Caki2 (cell line): Measurements from ENCODE around the gene HIPK4. TPM values are rescaled to one million over a fixed set of nuclear protein-coding genes. Genes with fewer than 3 reads are reported as not detected.
A peak's percentile ranks its signal among the peaks of the same experiment; 100 is the strongest.
"Not testable (repeated sequence)": the region's sequence is repeated elsewhere in the genome, so short reads cannot be mapped to it uniquely, and the experiment has no call there.

Experiments
- DNase-seq: peaks from one replicate; pipeline ENCODE4 v3.0.0-alpha.2; 2015; ENCODE audit warnings: low read depth
- in situ Hi-C: cut with HindIII; loops from 2 replicates; pipeline ENCODE4 v1.10.0; 2016; ENCODE audit warnings: low sequenced_read_pairs, low pct_unique_long_range_greater_than_20kb, mixed read lengths
- total RNA-seq: library from RNA; depleted of rRNA; stranded (reverse); fragments of >200 nt; shearing (Covaris generic); gene quantifications from 2 replicates; pipeline ENCODE4 v1.2.3, GENCODE V29; 2014; ENCODE audit warnings: low replicate concordance

The HIPK4 gene
- total RNA-seq, 1 experiment from 2014 or later = not detected

DNA sequence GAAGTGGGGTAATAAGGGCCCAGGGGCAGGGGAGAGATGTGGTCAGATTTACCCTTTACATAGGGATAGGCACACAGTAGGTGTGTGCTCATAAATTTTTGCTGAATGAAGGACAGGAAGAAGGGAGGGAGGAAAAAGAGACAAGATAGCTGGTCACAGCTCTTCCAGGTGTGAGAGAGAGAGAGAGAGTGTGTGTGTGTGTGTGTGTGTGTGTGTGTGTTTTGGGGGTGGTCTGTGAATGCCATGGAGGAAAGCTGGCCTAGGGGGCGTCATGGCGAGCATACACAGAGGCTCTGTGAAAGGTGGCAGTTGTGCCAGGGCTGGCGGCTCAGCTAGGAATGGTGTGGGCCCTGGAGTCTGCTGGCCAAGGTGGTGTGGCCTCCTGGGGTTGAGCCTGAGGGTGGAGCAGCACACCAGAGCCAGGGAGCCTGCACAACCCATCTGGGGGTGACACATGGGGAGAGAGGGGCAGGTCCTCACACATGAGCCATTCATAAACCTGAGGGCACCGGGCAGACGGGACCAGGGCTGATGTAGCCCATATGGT lies 29.2 kb upstream of the HIPK4 start:
- DNase-seq = no peak
- in situ Hi-C loops = no loop called here

DNA sequence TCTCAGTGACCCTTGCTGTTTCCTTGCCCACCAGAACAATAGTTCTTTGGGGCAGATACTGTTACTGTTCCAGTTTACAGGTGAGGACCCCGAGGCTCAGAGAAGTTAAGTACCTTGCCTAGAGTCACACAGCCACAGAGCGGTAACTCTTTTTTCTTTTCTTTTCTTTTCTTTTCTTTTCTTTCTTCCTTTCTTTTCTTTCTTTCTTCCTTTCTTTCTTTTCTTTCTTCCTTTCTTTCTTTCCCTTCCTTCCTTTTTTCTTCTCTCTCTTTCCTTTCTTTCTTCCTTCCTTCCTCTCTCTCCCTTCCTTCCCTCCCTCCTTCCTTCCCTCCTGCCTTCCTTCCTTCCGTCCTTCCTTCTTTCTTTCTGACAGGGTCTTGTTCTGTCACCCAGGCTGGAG lies 28.1 kb upstream of the HIPK4 start:
- in situ Hi-C loops = no loop called here
- DNase-seq = no peak

DNA sequence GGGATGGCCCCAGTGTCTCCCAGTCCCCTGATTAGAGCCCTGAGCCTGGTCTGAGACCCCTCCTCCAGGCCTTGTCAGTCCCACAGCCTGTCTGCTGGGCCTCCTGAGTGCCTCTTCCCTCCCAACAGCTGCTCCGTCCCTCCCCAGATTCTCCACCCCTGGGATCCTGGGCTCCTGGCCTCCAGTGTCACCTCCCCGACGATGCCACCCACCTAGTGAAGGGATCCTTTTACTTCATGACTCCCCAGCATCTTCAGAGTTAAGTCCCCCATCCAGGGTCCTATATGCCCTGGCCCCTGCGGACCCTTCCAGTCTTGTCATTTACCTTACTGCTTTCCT lies 27.6 kb upstream of the HIPK4 start:
- DNase-seq = no peak
- in situ Hi-C loops = no loop called here

DNA sequence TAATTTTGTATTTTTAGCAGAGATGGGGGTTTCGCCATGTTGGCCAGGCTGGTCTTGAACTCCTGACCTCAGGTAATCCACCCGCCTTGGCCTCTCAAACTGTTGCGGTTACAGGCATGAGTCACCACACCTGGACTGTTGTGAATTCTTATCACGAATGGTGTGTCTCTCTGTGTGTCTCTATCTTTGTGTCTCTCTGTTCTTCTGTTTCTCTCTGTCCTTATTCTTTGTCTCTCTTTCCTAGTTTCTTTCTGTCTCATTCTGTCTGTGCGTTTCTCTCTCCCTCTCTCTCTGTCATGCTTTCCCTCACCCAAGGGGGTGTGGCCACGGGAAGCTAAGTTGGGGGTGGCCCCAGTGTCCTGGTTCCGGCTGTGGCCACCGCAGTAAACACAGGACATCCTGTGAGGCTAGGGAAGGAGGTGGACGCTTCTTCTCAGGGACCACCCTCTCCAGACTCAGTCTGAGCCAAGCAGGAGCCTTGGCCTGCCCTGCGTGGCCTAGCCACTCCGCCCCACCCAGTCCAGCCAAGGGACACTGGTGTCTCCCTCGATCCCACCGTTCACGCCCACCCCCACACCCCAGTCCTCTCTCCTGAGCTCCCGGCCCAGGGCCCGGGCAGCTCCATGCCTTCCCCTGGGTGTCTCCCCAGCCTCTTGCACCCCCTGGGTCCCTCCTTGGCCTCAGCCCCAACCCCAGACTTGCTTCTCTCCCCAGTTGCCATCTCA lies 27.1 kb upstream of the HIPK4 start:
- in situ Hi-C loops = no loop called here
- DNase-seq = peak; percentile 21

DNA sequence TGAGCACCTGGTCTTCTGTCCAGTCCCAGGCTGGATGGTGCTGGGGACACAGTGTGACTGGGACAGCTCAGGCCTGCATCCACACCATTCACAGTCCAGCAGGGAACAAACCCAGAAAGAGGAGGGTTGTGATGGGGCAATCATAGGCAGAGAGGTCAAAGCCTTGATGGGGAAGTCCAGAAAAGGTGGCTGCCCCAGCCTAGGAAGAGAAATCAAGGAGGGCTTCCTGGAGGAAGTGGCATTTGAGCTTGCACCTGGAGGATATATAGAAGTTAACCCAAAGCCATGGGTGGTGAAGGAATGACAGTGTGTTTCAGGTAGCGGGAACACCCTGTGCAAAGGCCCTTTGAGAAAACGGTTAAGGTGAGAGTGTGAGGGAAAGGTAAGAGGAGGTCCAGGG lies 25.8 kb upstream of the HIPK4 start:
- no peak for DNase-seq
- in situ Hi-C loops = no loop called here

DNA sequence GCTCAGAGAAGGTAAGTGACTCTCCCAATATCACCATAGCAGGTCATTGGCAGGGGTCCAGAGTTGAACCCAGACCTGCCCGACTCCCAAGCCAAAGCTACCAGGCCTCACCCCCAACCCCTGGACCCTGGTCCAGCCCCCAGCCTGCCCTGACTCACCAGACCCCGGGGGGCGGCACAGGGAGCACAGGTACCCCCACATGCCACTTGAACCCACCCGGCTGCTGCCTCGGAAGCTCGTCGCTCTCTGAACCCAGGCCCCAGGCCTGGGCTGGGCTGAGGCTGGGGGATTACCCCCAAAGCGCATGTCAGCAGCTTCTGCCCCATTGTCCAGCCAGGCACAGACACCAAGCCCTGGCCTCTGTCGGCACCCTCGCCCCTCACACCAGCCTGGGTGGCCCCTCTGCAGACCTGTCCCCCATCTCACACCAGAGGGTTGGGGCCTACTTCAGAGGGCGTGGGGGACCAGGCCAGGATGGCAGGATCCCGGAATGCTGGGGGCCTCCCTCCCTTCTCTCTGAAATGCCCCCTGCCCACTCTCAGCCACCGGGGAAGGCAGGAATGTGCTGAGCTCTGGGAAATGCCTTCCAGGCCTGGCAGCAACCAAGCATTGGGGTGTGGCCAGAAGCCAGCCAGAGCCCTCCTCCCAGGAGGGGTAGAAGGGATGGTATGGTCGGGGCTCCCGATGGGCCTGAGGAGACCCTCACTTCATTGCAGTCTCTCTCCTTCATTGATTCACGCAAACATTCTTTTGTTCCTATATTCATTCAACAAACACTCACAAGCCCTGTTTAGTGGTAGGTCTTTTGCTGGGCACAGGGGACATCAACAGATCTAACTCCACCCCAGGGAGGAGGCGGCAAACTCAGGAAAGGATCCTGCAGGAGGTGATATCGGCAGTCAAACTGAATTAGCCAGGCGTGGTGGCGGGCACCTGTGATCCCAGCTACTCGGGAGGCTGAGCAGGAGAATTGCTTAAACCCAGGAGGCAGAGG lies 24.9 kb upstream of the HIPK4 start:
- DNase-seq = no peak
- in situ Hi-C loops = no loop called here

DNA sequence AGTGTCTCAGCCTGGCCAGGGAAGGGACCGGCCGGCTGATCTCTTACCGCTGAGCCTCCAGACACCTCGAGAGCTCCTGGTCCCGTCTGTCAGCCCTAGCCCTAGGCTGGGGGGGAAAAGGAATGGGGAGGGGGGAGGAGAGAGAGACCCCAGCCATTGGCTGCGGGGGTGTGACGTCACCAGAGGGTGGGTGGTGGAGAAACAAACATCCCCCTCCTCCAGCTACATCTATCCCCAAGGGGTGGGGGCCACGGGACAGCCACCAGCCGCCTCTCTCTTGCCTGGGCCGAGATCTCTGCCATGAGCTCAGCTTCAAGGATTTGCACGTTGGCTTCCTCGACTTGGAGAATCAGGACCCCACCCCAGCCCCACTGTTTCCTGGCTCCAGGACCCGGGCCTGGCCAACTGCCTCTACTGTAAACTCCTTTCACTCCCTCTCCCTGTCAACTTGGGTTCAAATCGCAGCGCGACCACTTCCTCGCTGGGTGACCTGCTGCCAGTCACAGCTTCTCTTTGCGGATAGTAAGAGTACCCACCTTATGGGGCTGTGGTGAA lies 23.4 kb upstream of the HIPK4 start, which contains the start of gene PRX:
TSS of gene PRX (minus strand) at position 88 of the 555 bp plus-strand sequence. CDS start 5,446 bp downstream, outside the sequence.
- DNase-seq = no peak
- in situ Hi-C loops = no loop called here

DNA sequence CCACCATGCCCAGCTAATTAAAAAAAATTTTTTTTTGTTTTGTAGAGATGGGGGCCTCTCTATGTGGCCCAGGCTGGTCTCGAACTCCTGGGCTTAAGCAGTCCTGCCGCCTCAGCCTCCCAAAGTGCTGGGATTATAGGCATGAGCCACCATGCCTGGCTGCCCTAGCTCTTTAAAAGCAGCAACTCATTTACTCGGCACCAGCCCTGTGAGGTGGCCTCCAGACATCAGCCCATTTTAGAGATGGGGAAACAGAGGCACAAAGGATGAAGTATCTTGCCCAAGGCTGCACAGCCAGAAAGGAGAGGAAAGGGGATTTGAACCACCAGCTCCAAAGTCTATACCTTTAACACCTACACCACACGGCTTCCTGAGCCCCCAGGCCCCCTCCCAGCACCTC lies 22.9 kb upstream of the HIPK4 start:
- in situ Hi-C loops = no loop called here
- no peak for DNase-seq

DNA sequence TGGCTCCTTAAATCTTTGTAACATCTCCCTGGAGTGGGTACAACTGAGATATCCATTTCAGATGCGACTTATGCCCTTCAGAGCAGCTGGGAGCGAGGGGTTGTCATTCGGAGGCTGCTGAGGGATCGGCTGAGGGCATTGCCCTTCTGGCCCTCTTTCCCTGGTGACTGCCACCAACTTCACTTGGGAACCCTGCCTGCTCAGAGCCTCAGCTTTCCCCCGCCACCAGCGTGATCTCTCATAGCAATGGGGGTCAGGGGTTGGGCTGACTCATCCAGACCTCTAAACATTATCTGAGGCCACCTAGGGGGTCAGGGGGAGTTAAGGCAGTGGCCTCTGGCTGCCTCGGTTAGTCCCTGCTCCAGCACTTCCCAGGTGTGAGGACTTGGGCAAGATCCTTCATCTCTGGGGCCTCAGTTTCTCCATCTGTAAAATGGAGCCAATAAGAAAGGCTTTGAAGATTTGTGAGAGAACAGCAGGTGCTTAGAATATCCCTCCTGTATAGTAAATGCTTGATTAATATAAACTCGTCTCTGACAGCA lies 22.0 kb upstream of the HIPK4 start:
- in situ Hi-C loops = no loop called here
- DNase-seq = no peak

DNA sequence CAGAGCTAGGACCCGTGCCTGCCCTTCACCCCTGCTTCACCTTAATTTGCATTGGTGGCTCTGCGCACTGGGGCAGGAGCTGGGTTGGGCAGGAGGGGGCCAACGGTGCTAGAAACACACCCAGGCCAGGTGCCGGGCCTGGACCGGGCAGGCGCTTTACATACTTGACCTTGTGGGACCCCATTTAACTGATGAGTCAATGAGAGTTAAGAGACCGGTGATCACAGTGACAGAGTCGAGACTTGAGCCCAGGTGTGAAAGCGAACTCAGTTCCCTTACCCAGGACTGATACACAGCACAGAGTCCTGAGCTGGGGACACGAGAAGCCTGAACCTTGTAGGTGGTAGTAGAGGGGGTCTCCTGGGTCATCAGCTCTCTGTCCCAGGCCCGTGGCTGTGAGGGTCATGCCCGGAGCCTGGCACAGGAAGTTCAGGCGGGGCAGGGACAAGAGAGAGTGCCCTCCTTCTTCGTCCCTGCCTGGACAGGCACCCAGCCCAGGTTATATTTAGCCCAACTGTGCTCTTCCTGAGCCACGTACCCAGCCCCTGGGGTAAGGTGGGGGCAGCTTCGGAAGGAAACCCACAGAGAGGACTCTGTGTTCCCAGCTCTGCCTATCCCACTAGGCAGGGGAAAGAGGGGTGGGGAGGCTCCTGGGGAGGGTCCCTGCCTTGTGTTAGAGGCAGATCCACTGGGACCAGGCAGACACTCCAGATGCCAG lies 21.3 kb upstream of the HIPK4 start:
- in situ Hi-C loops = no loop called here
- no peak for DNase-seq

DNA sequence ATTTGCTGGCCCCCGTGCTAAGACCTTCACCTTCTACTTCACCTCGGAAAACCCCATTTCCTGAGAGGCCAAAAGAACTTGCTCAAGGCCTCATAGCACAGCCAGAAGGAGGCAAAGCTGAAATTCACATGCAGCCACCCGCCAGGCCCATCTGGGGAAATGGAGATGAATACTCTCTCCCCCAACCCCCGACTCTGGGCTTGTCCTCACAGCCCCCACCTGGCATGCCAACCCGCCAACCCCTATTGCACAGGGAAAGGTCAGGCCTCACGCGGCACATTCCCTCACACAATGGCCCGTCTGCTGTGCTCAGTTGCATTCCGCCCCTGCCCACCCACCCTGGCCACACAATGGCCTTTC lies 20.0 kb upstream of the HIPK4 start:
- no peak for DNase-seq
- in situ Hi-C loops = no loop called here

DNA sequence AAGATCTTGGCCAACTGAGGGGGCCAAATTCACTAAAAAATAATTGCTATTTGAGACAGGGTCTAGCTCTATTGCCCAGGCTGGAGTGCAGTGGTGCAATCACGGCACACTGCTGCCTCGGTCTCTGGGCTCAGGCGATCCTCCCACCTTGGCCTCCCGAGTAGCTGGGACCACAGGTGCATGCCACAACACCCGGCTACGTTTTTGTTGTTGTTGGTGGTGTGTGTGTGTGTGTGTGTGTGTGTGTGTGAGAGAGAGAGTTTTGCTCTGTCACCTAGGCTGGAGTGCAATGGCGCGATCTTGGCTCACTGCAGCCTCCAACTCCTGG lies 18.6 kb upstream of the HIPK4 start:
- DNase-seq, in situ Hi-C loops: not testable (repeated sequence)

DNA sequence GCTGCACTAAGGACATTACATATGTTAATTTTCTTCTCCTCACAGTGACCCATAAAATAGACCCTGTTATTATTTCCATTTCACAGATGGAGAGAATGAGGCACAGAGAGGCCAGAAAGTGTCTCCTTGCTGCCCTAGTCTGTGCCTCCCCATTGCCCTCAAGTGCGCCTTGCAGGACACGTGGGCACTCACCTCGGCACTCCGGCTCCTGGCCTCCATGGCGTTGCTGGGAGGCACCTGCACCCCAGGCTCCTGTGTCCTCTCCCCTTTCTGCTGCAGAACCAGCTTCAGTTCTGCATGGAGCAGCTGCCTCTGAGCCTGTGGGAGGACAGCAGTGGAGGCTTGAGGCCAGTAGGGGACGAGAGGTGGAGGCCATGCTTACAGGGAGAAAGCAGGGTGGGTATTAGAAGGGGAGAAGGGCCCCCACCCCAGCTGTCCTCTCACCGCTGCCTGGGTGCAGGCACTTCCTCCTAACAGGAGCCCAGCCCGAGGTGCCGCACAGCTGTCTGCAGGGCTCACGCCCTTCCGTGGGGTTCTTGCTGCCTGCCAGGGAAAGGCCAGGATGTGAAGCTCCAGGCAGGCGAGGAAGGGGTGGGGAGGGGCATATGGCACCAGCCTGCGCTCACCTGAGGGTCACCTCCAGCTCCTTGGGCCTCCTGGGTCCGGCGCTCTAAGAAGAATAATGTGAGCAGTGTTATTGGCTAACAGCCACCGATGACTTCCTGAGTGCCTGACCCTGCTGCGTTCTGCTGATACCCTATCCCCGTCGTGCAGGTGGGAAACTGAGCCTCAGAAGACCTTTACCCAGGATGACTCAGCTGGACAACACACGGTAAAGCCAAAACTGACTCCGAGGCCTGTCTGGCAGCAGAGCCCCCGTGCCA lies 18.0 kb upstream of the HIPK4 start:
- DNase-seq = no peak
- in situ Hi-C loops = no loop called here

DNA sequence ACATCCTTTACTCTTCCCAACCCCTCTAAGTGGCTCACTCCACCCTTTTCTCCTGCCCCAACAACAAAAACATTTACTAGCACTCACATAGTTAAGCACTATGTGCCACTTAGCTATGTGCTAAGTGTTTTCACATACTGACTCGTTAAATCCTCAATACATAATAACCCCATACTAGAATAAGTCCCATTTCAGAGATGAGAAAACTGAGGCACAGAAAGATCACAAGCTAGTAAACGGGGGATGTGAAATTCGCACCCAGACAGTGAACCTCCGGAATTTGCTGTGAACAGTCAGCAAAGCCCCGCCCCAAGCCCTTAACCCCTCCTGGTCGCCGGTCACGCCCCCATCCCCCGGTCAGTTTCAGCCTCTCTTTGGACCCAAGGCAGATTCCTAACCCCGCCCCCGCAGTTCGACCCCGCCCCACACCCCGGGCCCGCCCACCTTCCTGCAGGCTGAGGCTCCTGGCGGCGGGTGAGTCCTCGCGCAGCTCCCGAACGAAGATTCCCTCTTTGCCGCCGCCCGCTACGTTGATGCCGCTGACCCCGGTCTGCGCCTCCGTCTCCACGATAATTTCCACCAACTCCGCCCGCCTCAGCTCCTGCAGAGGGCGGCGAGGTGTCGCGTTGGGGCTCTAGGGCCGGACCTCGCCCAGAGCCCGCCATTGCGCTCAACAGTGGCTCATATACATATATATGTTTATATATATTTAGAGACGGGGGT lies 13.4 kb upstream of the HIPK4 start:
- in situ Hi-C loops = no loop called here
- peak; percentile 80 for DNase-seq

DNA sequence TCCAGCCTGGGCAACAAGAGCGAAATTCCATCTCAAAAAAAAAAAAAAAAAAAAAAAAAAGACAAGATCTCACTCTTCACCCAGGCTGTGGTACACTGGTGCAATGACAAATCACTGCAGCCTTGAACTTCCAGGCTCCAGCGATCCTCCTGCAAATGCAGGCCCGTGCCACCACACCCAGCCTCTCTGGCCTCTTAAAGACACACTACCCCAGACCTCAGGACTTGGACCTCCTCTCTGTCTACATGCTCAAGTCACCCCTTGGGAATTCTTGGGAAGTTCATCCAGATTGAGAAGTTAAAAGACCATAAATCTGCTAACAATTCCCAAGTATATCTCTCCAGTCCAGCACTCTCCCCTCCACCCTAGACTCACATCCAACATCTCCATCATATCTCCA lies 10.6 kb upstream of the HIPK4 start:
- in situ Hi-C loops = no loop called here
- no peak for DNase-seq

DNA sequence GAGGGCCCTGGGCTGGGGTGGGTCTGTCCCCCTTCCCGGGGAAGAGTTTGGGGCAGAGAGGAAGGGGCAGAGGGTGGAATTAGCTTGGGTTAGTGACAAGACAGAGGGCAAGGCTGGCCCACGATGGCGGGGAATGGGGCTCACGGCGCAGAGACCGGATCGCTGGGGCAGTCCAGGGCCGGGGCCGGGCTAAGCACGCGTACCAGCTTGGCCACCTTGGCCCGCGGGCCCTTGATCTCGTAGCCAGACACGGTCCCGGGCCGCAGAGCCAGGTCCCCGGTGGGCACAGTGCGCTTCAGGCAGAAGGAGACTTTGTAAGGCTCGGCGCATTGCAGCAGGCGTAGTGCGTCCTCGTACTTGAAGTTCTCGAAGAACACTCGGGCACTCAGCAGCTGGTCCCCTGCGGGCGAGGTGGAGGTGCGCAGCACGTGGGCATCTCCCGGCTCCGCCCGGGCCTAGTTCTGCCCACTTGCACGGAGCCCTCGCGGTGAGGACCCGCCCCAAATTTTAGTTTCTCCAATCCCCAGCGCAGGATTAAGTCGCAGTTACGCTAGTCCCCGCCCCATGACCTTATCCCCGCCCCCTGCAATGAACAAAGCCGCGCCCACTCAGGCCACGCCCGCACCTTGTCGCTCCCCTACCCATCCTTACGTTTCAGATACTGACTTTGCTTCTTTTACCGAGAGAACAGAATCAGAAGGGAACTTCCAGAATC lies 8.6 kb upstream of the HIPK4 start:
- no peak for DNase-seq
- in situ Hi-C loops = no loop called here
